Measurements from ENCODE around the gene MORC4. TPM values are rescaled to one million over a fixed set of nuclear protein-coding genes. Genes with fewer than 3 reads are reported as not detected.
A peak's percentile ranks its signal among the peaks of the same experiment; 100 is the strongest.

MORC4 gene
- total and polyA plus RNA-seq, 12 donors: 13.4 to 50.7 (median 35.0) TPM

GRCh38 chrX:106898462-106898861 lies 101.5 kb downstream of the MORC4 start:
- intact Hi-C loops (cut with DNase I): loop anchor here in 1 of 2 donors (5.0 kb wide), 1 partner anchor 54 kb away; no protein-coding TSS in a partner anchor
- peak; percentile 11 to 48 (median 40) for TF ChIP-seq CTCF (IDR thresholded peaks at IDR 0.05)
- TF ChIP-seq POLR2A (IDR thresholded peaks at IDR 0.05): no peak
- Histone ChIP-seq H3K27ac (no peak overlapping the region), H3K4me3 (no peak overlapping the region), H3K4me1 (replicated peaks in 1 of 2) (peaks cover 0 to 8% of the 10 kb centered on the region in 2 donors), H3K36me3 (replicated peaks in 1 of 2) (no peaks in the 10 kb centered on the region), H3K9me3 (replicated peaks in 1 of 3) (no peaks in the 10 kb centered on the region), H3K27me3 (no peaks in the 10 kb centered on the region)
- peak in 3 of 7 donors; percentile 31 to 45 (median 34) for DNase-seq
- 18 to 40% (median 25%) methylated on average over 1 of the region's 1 CpG for WGBS, 4 donors

GRCh38 chrX:106897259-106897658 lies 102.8 kb downstream of the MORC4 start:
- Histone ChIP-seq H3K36me3 (replicated peaks in 1 of 2) (no peaks in the 10 kb centered on the region), H3K4me3 (no peak overlapping the region), H3K9me3 (replicated peaks in 1 of 3) (no peaks in the 10 kb centered on the region), H3K4me1 (replicated peaks in 1 of 2) (peaks cover 0 to 8% of the 10 kb centered on the region in 2 donors), H3K27me3 (no peaks in the 10 kb centered on the region), H3K27ac (no peak overlapping the region)
- 68 to 75% (median 71%) methylated on average over 6 of the region's 6 CpGs for WGBS, 4 donors
- TF ChIP-seq POLR2A (IDR thresholded peaks at IDR 0.05): no peak
- no peak for TF ChIP-seq CTCF (IDR thresholded peaks at IDR 0.05)
- no peak for DNase-seq
- intact Hi-C loops (cut with DNase I): loop anchor here in 1 of 2 donors (5.0 kb wide), 1 partner anchor 55 kb away; no protein-coding TSS in a partner anchor

- H3K9me3 ChIP-seq (replicated peaks in 1 of 3): no peaks in the 10 kb centered on the region
- H3K36me3 ChIP-seq (replicated peaks in 1 of 2): no peaks in the 10 kb centered on the region
- WGBS, 4 donors: 13 to 33% (median 14%) methylated on average over 1 to 3 of the region's 3 CpGs; no CpG with 5 or more reads in 1 of the 4 donors
- TF ChIP-seq CTCF (IDR thresholded peaks at IDR 0.05) (no peak), POLR2A (IDR thresholded peaks at IDR 0.05) (no peak)
- intact Hi-C loops (cut with DNase I): loop anchor here in 1 of 2 donors (5.0 kb wide), 1 partner anchor 57 kb away; no protein-coding TSS in a partner anchor
- no peak overlapping the region for H3K4me3 ChIP-seq
- peak overlapping the region in 4 of 5 donors; percentile 12 to 78 (median 48) for H3K27ac ChIP-seq
- DNase-seq: peak; percentile 54 to 78 (median 75)
- H3K27me3 ChIP-seq: no peaks in the 10 kb centered on the region
- H3K4me1 ChIP-seq (replicated peaks in 1 of 2): peaks cover 0 to 8% of the 10 kb centered on the region in 2 donors
Observed at GRCh38 chrX:106894978-106895452, 105.0 kb downstream of the MORC4 start.

- Histone ChIP-seq H3K9me3 (replicated peaks in 1 of 3) (no peaks in the 10 kb centered on the region), H3K36me3 (replicated peaks in 1 of 2) (no peaks in the 10 kb centered on the region), H3K27me3 (no peaks in the 10 kb centered on the region), H3K4me3 (no peak overlapping the region), H3K4me1 (replicated peaks in 1 of 2) (peaks cover 0 to 8% of the 10 kb centered on the region in 2 donors), H3K27ac (peak overlapping the region in 3 of 5 donors; percentile 32 to 78 (median 64))
- TF ChIP-seq POLR2A (IDR thresholded peaks at IDR 0.05) (no peak), CTCF (IDR thresholded peaks at IDR 0.05) (peak; percentile 63 to 85 (median 75))
- WGBS, 4 donors: 13 to 67% (median 23%) methylated on average over 1 to 6 of the region's 6 CpGs
- peak; percentile 70 to 81 (median 73) for DNase-seq
- intact Hi-C loops (cut with DNase I): no loop called here
Observed at GRCh38 chrX:106894392-106894909, 105.6 kb downstream of the MORC4 start.

Measured in adrenal gland (tissue), 12 donors.